Measurements from ENCODE around the gene BCAS1.

DNA sequence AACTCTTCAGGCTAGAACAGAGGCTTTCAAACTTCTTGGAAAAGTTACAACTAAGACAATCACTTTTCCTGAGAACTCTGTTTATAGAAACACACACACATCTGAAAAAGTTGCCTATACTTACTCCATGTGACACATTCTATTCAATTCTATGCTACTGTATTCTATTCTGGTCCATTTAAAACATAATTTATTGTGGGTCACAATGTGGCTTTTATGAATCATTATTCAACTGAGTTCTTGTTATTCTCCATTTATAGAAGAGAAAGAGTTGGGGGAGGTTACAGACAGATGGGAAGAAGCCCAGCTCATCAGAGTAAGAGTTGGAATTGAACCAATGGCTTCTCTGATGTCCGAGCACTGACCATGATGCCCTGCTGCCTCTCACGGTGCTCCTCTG lies 21.6 kb upstream of the BCAS1 start:
- no peak for TF ChIP-seq SP1 (IDR thresholded peaks at IDR 0.05; ENCODE audit: low read depth)
- TF ChIP-seq, protein P1, sequence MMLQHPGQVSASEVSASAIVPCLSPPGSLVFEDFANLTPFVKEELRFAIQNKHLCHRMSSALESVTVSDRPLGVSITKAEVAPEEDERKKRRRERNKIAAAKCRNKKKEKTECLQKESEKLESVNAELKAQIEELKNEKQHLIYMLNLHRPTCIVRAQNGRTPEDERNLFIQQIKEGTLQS (IDR thresholded peaks at IDR 0.05): no peak
- TF ChIP-seq ZBTB33 (IDR thresholded peaks at IDR 0.05; ENCODE audit: extremely low read depth, insufficient replicate concordance, low read length): no peak
- TF ChIP-seq FOSL1 (IDR thresholded peaks at IDR 0.05; ENCODE audit: low read depth): no peak
- no peak for TF ChIP-seq CTCF (IDR thresholded peaks at IDR 0.05 in 2 of 3, conservative IDR thresholded peaks at IDR 0.05 in 1 of 3; ENCODE audit: borderline replicate concordance in 1 of 3, insufficient read depth in 1 of 3, low read depth in 2 of 3, low read length in 2 of 3)
- no peak for TF ChIP-seq EZH2 (IDR thresholded peaks at IDR 0.05)
